ENCODE data around the gene OPCML. TPM values are rescaled to one million over a fixed set of nuclear protein-coding genes. Genes with fewer than 3 reads are reported as not detected.

Gene OPCML
- total RNA-seq, 4 donors from 2014 or later, result 0.33 TPM; not detected in 3

GRCh38 chr11:133133606-133134005 lies 398.7 kb downstream of the OPCML start:
- H3K27me3 ChIP-seq, result no peaks in the 10 kb centered on the region
- intact Hi-C loops (cut with DNase I), result no loop called here
- WGBS, 2 donors, result 74 to 82% methylated on average over 4 of the region's 4 CpGs
- no peak overlapping the region for H3K4me3 ChIP-seq (replicated peaks in 1 of 3)
- DNase-seq, result no peak
- H3K9me3 ChIP-seq, result no peaks in the 10 kb centered on the region
- no peaks in the 10 kb centered on the region for H3K36me3 ChIP-seq
- no peak overlapping the region for H3K27ac ChIP-seq
- H3K4me1 ChIP-seq, result peaks cover 6 to 9% of the 10 kb centered on the region in 2 donors
- TF ChIP-seq POLR2A (IDR thresholded peaks at IDR 0.05), result no peak
- TF ChIP-seq, protein P1, sequence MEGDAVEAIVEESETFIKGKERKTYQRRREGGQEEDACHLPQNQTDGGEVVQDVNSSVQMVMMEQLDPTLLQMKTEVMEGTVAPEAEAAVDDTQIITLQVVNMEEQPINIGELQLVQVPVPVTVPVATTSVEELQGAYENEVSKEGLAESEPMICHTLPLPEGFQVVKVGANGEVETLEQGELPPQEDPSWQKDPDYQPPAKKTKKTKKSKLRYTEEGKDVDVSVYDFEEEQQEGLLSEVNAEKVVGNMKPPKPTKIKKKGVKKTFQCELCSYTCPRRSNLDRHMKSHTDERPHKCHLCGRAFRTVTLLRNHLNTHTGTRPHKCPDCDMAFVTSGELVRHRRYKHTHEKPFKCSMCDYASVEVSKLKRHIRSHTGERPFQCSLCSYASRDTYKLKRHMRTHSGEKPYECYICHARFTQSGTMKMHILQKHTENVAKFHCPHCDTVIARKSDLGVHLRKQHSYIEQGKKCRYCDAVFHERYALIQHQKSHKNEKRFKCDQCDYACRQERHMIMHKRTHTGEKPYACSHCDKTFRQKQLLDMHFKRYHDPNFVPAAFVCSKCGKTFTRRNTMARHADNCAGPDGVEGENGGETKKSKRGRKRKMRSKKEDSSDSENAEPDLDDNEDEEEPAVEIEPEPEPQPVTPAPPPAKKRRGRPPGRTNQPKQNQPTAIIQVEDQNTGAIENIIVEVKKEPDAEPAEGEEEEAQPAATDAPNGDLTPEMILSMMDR (IDR thresholded peaks at IDR 0.05), result no peak

DNA sequence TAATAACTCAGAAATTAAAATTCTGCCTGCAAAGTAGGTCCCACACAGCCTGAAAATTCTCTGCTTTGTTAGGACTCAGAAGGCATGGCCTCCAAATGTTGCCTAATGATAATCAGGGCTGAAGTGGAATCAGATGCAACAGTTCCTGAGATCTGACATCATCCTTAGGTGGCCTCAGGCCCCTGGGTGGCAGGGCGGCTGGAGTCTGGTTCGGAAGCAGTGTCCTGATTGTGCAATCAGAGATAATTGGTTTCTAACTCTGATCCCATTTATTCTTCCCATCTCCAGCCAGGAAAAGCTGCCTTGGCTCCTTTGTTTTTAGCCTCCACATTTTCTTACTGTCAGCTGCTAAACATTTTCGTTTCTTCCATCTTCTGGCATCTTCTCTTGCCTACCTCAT lies 399.3 kb downstream of the OPCML start:
- intact Hi-C loops (cut with DNase I), result no loop called here
- H3K4me1 ChIP-seq, result peaks cover 6 to 9% of the 10 kb centered on the region in 2 donors
- H3K27ac ChIP-seq, result no peak overlapping the region
- TF ChIP-seq POLR2A (IDR thresholded peaks at IDR 0.05), result no peak
- TF ChIP-seq, protein P1 (IDR thresholded peaks at IDR 0.05), result no peak
- 78 to 82% methylated on average over 3 of the region's 3 CpGs for WGBS, 2 donors
- no peaks in the 10 kb centered on the region for H3K27me3 ChIP-seq
- H3K4me3 ChIP-seq (replicated peaks in 1 of 3), result no peak overlapping the region
- H3K36me3 ChIP-seq, result no peaks in the 10 kb centered on the region
- H3K9me3 ChIP-seq, result no peaks in the 10 kb centered on the region
- DNase-seq, result no peak

GRCh38 chr11:133127741-133128140 lies 404.6 kb downstream of the OPCML start:
- no peaks in the 10 kb centered on the region for H3K4me1 ChIP-seq
- no peaks in the 10 kb centered on the region for H3K36me3 ChIP-seq
- no peak for DNase-seq
- no peaks in the 10 kb centered on the region for H3K27me3 ChIP-seq
- WGBS, 2 donors, result 84 to 85% methylated on average over 7 of the region's 7 CpGs
- no peaks in the 10 kb centered on the region for H3K9me3 ChIP-seq
- H3K27ac ChIP-seq, result no peak overlapping the region
- no peak overlapping the region for H3K4me3 ChIP-seq (replicated peaks in 1 of 3)
- intact Hi-C loops (cut with DNase I), result no loop called here
- TF ChIP-seq POLR2A (IDR thresholded peaks at IDR 0.05), result no peak
- TF ChIP-seq, protein P1 (IDR thresholded peaks at IDR 0.05), result no peak

- H3K27me3 ChIP-seq, result no peaks in the 10 kb centered on the region
- 65 to 76% methylated on average over 4 of the region's 4 CpGs for WGBS, 2 donors
- H3K4me3 ChIP-seq (replicated peaks in 1 of 3), result no peak overlapping the region
- DNase-seq, result no peak
- H3K36me3 ChIP-seq, result no peaks in the 10 kb centered on the region
- intact Hi-C loops (cut with DNase I), result no loop called here
- H3K27ac ChIP-seq, result no peak overlapping the region
- TF ChIP-seq, protein P1 (IDR thresholded peaks at IDR 0.05), result no peak
- no peak for TF ChIP-seq POLR2A (IDR thresholded peaks at IDR 0.05)
- no peaks in the 10 kb centered on the region for H3K4me1 ChIP-seq
- no peaks in the 10 kb centered on the region for H3K9me3 ChIP-seq
Measured at GRCh38 chr11:133123796-133124195, 408.5 kb downstream of the OPCML start.

- H3K27ac ChIP-seq, result no peak overlapping the region
- H3K36me3 ChIP-seq, result no peaks in the 10 kb centered on the region
- H3K4me3 ChIP-seq (replicated peaks in 1 of 3), result no peak overlapping the region
- DNase-seq, result no peak
- 74 to 75% methylated on average over 7 of the region's 7 CpGs for WGBS, 2 donors
- H3K9me3 ChIP-seq, result no peaks in the 10 kb centered on the region
- intact Hi-C loops (cut with DNase I), result no loop called here
- no peaks in the 10 kb centered on the region for H3K4me1 ChIP-seq
- TF ChIP-seq POLR2A (IDR thresholded peaks at IDR 0.05), result no peak
- TF ChIP-seq, protein P1 (IDR thresholded peaks at IDR 0.05), result no peak
- no peaks in the 10 kb centered on the region for H3K27me3 ChIP-seq
Measured at GRCh38 chr11:133123366-133123765, 408.9 kb downstream of the OPCML start.
